Uterus (tissue), 4 donors: ENCODE data around the gene LAMP5. TPM values are rescaled to one million over a fixed set of nuclear protein-coding genes. Genes with fewer than 3 reads are reported as not detected.

Source experiments
- DNase-seq, 2 donors: peaks; one replicate each; pipeline ENCODE4 v3.0.0-alpha.2; 2019 to 2020
- H3K27ac ChIP-seq, 2 donors: fragments of 200-600 bp; sonication (generic); 1 replicate in 1 of 2; 2 replicates in 1 of 2; pipeline ENCODE4 v1.5.1; 2016 to 2018
- H3K27me3 ChIP-seq, 2 donors: fragments of 200-600 bp; sonication (generic); one replicate each; pipeline ENCODE4 v1.5.1; 2018 to 2019; ENCODE audit warnings: control low read depth in 1 of 2
- H3K36me3 ChIP-seq, 2 donors: fragments of 200-600 bp; sonication (generic); one replicate each; pipeline ENCODE4 v1.5.1; 2019; ENCODE audit warnings: control low read depth in 1 of 2
- H3K4me1 ChIP-seq, 2 donors: fragments of 200-600 bp; sonication (generic); one replicate each; pipeline ENCODE4 v1.5.1; 2018 to 2019; ENCODE audit warnings: control low read depth in 1 of 2
- H3K4me3 ChIP-seq, 2 donors: fragments of 200-600 bp; sonication (generic); 1 replicate in 1 of 2; 2 replicates in 1 of 2; pipeline ENCODE4 v1.5.1; 2018 to 2019; ENCODE audit warnings: mild to moderate bottlenecking in 1 of 2
- H3K9me3 ChIP-seq, 2 donors: fragments of 200-600 bp; sonication (generic); one replicate each; pipeline ENCODE4 v1.5.1; 2019; ENCODE audit warnings: control low read depth in 1 of 2
- CTCF ChIP-seq, 4 experiments: fragments of 200-600 bp in 2 of 4; fragments of 450-650 bp in 2 of 4; sonication (generic) in 2 of 4; IDR thresholded peaks; one replicate each; pipeline ENCODE4 v1.5.1; 2016 to 2019; ENCODE audit warnings: antibody characterized with exemption in 4 of 4, mild to moderate bottlenecking in 2 of 4, moderate library complexity in 1 of 4
- POLR2A ChIP-seq, 2 donors: fragments of 450-650 bp; IDR thresholded peaks; one replicate each; pipeline ENCODE4 v1.6.1; 2016; ENCODE audit warnings: antibody characterized with exemption in 2 of 2, mild to moderate bottlenecking in 1 of 2, moderate library complexity in 1 of 2
- intact Hi-C: fragments of 100-400 bp; cut with DNase I; formaldehyde crosslinking; loops from one replicate; pipeline ENCODE4 v1.15.1; 2023; ENCODE audit warnings: low total_unique reads
- total RNA-seq, 4 donors: library from RNA; depleted of rRNA in 3 of 4; stranded (reverse); fragments of >200 nt in 3 of 4; gene quantifications; one replicate each; pipeline versions ENCODE4 v1.1.0 to v1.2.4, GENCODE V29; 2014 to 2023
- donor health status: DM: yes; HTN: yes; CAD: no.

The LAMP5 gene
- total RNA-seq, 4 donors from 2014 or later = 0.43 to 6.8 TPM; not detected in 2

GRCh38 chr20:9490631-9491030 lies 23.8 kb upstream of the LAMP5 start:
- Histone ChIP-seq H3K4me3 (no peak overlapping the region), H3K27me3 (no peaks in the 10 kb centered on the region), H3K27ac (no peak overlapping the region), H3K4me1 (no peaks in the 10 kb centered on the region), H3K36me3 (no peaks in the 10 kb centered on the region), H3K9me3 (no peaks in the 10 kb centered on the region)
- TF ChIP-seq POLR2A (IDR thresholded peaks at IDR 0.05) (no peak), CTCF (IDR thresholded peaks at IDR 0.05) (no peak)
- intact Hi-C loops = no loop called here
- DNase-seq = no peak

- H3K27me3 ChIP-seq = no peaks in the 10 kb centered on the region
These were observed 23.1 kb upstream of the LAMP5 start for GRCh38 chr20:9491324-9491723.

GRCh38 chr20:9492067-9492466 lies 22.3 kb upstream of the LAMP5 start:
- no peaks in the 10 kb centered on the region for H3K4me1 ChIP-seq
- H3K9me3 ChIP-seq = no peaks in the 10 kb centered on the region
- no peak overlapping the region for H3K4me3 ChIP-seq
- no peaks in the 10 kb centered on the region for H3K27me3 ChIP-seq
- no peaks in the 10 kb centered on the region for H3K36me3 ChIP-seq
- TF ChIP-seq CTCF (IDR thresholded peaks at IDR 0.05) (no peak), POLR2A (IDR thresholded peaks at IDR 0.05) (no peak)
- intact Hi-C loops = no loop called here
- no peak for DNase-seq
- H3K27ac ChIP-seq = no peak overlapping the region

More at GRCh38 chr20:9491324-9491723, 23.1 kb upstream of the LAMP5 start:
- Histone ChIP-seq H3K9me3 (no peaks in the 10 kb centered on the region), H3K36me3 (no peaks in the 10 kb centered on the region), H3K4me3 (no peak overlapping the region), H3K27ac (no peak overlapping the region), H3K4me1 (no peaks in the 10 kb centered on the region)
- intact Hi-C loops = no loop called here
- no peak for TF ChIP-seq CTCF (IDR thresholded peaks at IDR 0.05)
- DNase-seq = no peak

- Histone ChIP-seq H3K27me3 (no peaks in the 10 kb centered on the region), H3K27ac (no peak overlapping the region), H3K4me3 (no peak overlapping the region), H3K36me3 (no peaks in the 10 kb centered on the region), H3K4me1 (no peaks in the 10 kb centered on the region), H3K9me3 (no peaks in the 10 kb centered on the region)
- intact Hi-C loops = no loop called here
- no peak for DNase-seq
- TF ChIP-seq POLR2A (IDR thresholded peaks at IDR 0.05) (no peak), CTCF (IDR thresholded peaks at IDR 0.05) (no peak)
These were observed 20.6 kb upstream of the LAMP5 start for GRCh38 chr20:9493803-9494202.

GRCh38 chr20:9495701-9496100 lies 18.7 kb upstream of the LAMP5 start:
- no peak for DNase-seq
- intact Hi-C loops = no loop called here
- no peak overlapping the region for H3K4me3 ChIP-seq
- no peaks in the 10 kb centered on the region for H3K4me1 ChIP-seq
- no peak overlapping the region for H3K27ac ChIP-seq
- no peaks in the 10 kb centered on the region for H3K27me3 ChIP-seq
- no peaks in the 10 kb centered on the region for H3K36me3 ChIP-seq
- no peaks in the 10 kb centered on the region for H3K9me3 ChIP-seq
- TF ChIP-seq CTCF (IDR thresholded peaks at IDR 0.05) (no peak), POLR2A (IDR thresholded peaks at IDR 0.05) (no peak)
